CD4-positive, alpha-beta T cell (primary cell): ENCODE results near the gene GPR17. TPM values are rescaled to one million over a fixed set of nuclear protein-coding genes. Genes with fewer than 3 reads are reported as not detected.
A peak's percentile ranks its signal among the peaks of the same experiment; 100 is the strongest.

Experiments used
- ATAC-seq: fragments of 200-7000 bp; cut with Tn5 transposase; one replicate; pipeline ENCODE4 v1.10.0; 2022; ENCODE audit warnings: mild to moderate bottlenecking; ENCODE audit not compliant: poor library complexity
- CTCF ChIA-PET: fragments of 350-600 bp; sonication (Branson Sonifier 250); formaldehyde crosslinking; loops from one replicate; lab custom pipeline; 2021; ENCODE audit warnings: antibody characterized with exemption, inconsistent platforms; lab: Charles Lee
- POLR2A ChIA-PET: fragments of 350-600 bp; sonication (Branson Sonifier 250); formaldehyde crosslinking; loops from one replicate; lab custom pipeline; 2021; ENCODE audit warnings: antibody characterized with exemption, inconsistent platforms; lab: Charles Lee
- DNase-seq, 14 experiments: peaks; one replicate each; pipeline ENCODE4 v3.0.0-alpha.2; 2013 to 2020; ENCODE audit warnings: mixed read lengths in 2 of 14
- H3K27ac ChIP-seq, 2 donors: one replicate each; pipeline versions ENCODE4 v1.5.1 to v1.7.0; 2013; ENCODE audit warnings: low read length in 2 of 2, low read depth in 1 of 2, mild to moderate bottlenecking in 1 of 2
- H3K27me3 ChIP-seq, 2 experiments: 1 replicate in 1 of 2; 2 replicates in 1 of 2; pipeline versions ENCODE4 v1.6.1 to v1.7.0; 2013; ENCODE audit warnings: low read length in 2 of 2, control low read depth in 1 of 2, mild to moderate bottlenecking in 1 of 2, moderate library complexity in 1 of 2; ENCODE audit not compliant: insufficient read depth in 2 of 2, control insufficient read depth in 1 of 2
- H3K36me3 ChIP-seq: one replicate; pipeline ENCODE4 v1.6.1; 2013; ENCODE audit warnings: low read length, control low read depth; ENCODE audit not compliant: insufficient read depth
- H3K4me1 ChIP-seq: one replicate; pipeline ENCODE4 v1.6.1; 2013; ENCODE audit warnings: low read length, control low read depth; ENCODE audit not compliant: insufficient read depth
- H3K4me3 ChIP-seq: one replicate; pipeline ENCODE4 v1.5.1; 2013; ENCODE audit warnings: mild to moderate bottlenecking, low read length, moderate library complexity
- H3K9me3 ChIP-seq, 2 experiments: 1 replicate in 1 of 2; 2 replicates in 1 of 2; pipeline versions ENCODE4 v1.6.1 to v1.7.0; 2013; ENCODE audit warnings: low read length in 2 of 2, mild to moderate bottlenecking in 2 of 2, control low read depth in 1 of 2, moderate library complexity in 1 of 2; ENCODE audit not compliant: control insufficient read depth in 1 of 2, insufficient read depth in 1 of 2
- H3K27ac Mint-ChIP-seq: one replicate; pipeline ENCODE4 v1.8.0; 2020; ENCODE audit warnings: mixed read lengths
- H3K27me3 Mint-ChIP-seq: one replicate; pipeline ENCODE4 v1.8.0; 2021; ENCODE audit warnings: mixed read lengths
- H3K36me3 Mint-ChIP-seq: one replicate; pipeline ENCODE4 v1.8.0; 2021; ENCODE audit warnings: low read depth, mixed read lengths
- H3K4me1 Mint-ChIP-seq: one replicate; pipeline ENCODE4 v1.8.0; 2021; ENCODE audit warnings: low read depth, mixed read lengths
- H3K4me3 Mint-ChIP-seq: one replicate; pipeline ENCODE4 v1.8.0; 2020; ENCODE audit warnings: mild to moderate bottlenecking, mixed read lengths
- H3K9me3 Mint-ChIP-seq: one replicate; pipeline ENCODE4 v1.8.0; 2020; ENCODE audit warnings: mixed read lengths
- intact Hi-C, 2 experiments: fragments of 100-400 bp; cut with DNase I in 1 of 2; cut with micrococcal nuclease in 1 of 2; formaldehyde crosslinking; loops; one replicate each; pipeline versions ENCODE4 v1.15.1 to v1.9.0; 2023 to 2025; cut with DNase I, micrococcal nuclease
- total RNA-seq, 174 experiments: library from RNA in 2 of 174; stranded (reverse) in 2 of 174; gene quantifications; one replicate each; pipeline ENCODE4 v1.2.3 and lab custom pipeline; 2021 to 2026
- TF ChIP-seq, protein P1 (sequence below): fragments of 200-600 bp; IDR thresholded peaks from one replicate; pipeline ENCODE4 v1.8.0; 2022; ENCODE audit warnings: antibody characterized with exemption, mild to moderate bottlenecking

GPR17 gene
- total RNA-seq, 2 experiments from 2014 or later: not detected

DNA sequence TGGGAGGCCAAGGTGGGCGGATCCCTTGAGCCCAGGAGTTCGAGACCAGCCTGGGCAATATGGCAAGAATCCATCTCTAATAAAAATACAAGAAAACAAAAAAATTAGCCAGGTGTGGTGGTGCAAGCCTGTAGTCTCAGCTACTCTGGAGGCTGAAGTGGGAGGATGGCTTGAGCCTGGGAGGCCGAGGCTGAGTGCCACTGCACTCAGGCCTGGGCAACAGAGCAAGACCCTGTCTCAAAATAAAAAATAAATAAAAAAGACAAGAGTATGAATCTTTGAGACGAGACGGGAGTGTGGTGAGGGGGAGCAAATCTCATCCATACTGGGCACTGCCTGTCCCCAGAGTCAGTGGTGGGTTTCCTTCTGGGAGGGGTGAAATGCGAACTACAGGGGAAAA is 12.2 kb downstream of the GPR17 start:
- Mint-ChIP-seq H3K27ac (no peak overlapping the region), H3K4me3 (no peak overlapping the region), H3K4me1 (no peaks in the 10 kb centered on the region), H3K36me3 (no peaks in the 10 kb centered on the region), H3K9me3 (no peaks in the 10 kb centered on the region), H3K27me3 (peaks cover 31% of the 10 kb centered on the region)
- H3K27me3 ChIP-seq: peaks cover 8% of the 10 kb centered on the region in 2 experiments
- H3K4me3 ChIP-seq: no peak overlapping the region
- ChIA-PET CTCF (no interaction called here), POLR2A (no interaction called here)
- H3K4me1 ChIP-seq: no peaks in the 10 kb centered on the region
- TF ChIP-seq, protein P1, sequence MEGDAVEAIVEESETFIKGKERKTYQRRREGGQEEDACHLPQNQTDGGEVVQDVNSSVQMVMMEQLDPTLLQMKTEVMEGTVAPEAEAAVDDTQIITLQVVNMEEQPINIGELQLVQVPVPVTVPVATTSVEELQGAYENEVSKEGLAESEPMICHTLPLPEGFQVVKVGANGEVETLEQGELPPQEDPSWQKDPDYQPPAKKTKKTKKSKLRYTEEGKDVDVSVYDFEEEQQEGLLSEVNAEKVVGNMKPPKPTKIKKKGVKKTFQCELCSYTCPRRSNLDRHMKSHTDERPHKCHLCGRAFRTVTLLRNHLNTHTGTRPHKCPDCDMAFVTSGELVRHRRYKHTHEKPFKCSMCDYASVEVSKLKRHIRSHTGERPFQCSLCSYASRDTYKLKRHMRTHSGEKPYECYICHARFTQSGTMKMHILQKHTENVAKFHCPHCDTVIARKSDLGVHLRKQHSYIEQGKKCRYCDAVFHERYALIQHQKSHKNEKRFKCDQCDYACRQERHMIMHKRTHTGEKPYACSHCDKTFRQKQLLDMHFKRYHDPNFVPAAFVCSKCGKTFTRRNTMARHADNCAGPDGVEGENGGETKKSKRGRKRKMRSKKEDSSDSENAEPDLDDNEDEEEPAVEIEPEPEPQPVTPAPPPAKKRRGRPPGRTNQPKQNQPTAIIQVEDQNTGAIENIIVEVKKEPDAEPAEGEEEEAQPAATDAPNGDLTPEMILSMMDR: no peak
- peaks cover 0 to 8% of the 10 kb centered on the region in 2 experiments for H3K9me3 ChIP-seq
- no peak overlapping the region for H3K27ac ChIP-seq
- no peak for ATAC-seq
- DNase-seq: no peak
- intact Hi-C loops: no loop called here
- H3K36me3 ChIP-seq: no peaks in the 10 kb centered on the region

DNA sequence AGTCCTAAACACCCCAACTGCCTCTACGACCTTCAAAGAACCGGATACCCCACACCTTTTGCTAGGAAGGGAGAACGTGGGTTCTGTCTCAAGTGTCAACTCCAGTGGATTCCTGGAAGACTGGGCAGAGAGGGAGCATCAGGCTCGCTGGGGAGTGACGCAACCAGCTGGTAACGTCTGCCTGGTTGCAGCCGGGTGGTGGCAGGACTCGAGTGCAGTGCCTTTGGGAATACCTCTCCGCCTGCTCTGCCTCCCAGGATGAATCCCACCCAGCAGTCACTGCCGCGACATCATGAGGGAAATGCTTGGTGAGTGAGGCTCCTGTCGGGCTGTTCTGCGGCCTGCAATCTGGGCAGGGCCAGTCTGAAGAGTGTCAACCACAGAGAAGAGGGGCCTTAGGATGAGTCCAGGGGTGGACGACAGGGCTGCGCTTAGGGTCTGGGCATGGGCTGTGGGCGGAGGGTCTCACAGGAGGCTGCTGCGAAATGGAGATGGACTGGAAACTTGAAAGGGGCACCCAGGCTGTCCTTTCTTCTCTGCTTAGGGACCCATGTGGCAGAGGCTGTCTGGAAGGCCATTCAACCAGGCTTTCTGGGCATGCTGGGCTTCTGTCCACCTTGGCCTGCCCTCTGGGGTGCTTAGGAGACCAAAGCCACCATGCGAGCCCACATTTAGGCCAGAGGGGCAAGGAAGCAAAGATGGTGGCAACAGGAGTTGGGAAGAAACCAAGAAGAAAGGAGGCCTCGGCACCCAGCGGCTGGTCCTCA is 12.9 kb downstream of the GPR17 start:
- H3K9me3 Mint-ChIP-seq: no peaks in the 10 kb centered on the region
- peaks cover 0 to 8% of the 10 kb centered on the region in 2 experiments for H3K9me3 ChIP-seq
- no peak overlapping the region for H3K27ac ChIP-seq
- CTCF ChIA-PET: no interaction called here
- intact Hi-C loops: no loop called here
- no peaks in the 10 kb centered on the region for H3K4me1 ChIP-seq
- no peaks in the 10 kb centered on the region for H3K36me3 Mint-ChIP-seq
- H3K4me1 Mint-ChIP-seq: no peaks in the 10 kb centered on the region
- H3K27me3 ChIP-seq: peaks cover 11 to 14% of the 10 kb centered on the region in 2 experiments
- no peaks in the 10 kb centered on the region for H3K36me3 ChIP-seq
- no peak overlapping the region for H3K27ac Mint-ChIP-seq
- peak in 1 of 14 experiments; percentile 3 for DNase-seq
- no peak overlapping the region for H3K4me3 ChIP-seq
- TF ChIP-seq, protein P1: no peak
- no peak overlapping the region for H3K4me3 Mint-ChIP-seq
- POLR2A ChIA-PET: no interaction called here
- peaks cover 38% of the 10 kb centered on the region for H3K27me3 Mint-ChIP-seq
- ATAC-seq: no peak

DNA sequence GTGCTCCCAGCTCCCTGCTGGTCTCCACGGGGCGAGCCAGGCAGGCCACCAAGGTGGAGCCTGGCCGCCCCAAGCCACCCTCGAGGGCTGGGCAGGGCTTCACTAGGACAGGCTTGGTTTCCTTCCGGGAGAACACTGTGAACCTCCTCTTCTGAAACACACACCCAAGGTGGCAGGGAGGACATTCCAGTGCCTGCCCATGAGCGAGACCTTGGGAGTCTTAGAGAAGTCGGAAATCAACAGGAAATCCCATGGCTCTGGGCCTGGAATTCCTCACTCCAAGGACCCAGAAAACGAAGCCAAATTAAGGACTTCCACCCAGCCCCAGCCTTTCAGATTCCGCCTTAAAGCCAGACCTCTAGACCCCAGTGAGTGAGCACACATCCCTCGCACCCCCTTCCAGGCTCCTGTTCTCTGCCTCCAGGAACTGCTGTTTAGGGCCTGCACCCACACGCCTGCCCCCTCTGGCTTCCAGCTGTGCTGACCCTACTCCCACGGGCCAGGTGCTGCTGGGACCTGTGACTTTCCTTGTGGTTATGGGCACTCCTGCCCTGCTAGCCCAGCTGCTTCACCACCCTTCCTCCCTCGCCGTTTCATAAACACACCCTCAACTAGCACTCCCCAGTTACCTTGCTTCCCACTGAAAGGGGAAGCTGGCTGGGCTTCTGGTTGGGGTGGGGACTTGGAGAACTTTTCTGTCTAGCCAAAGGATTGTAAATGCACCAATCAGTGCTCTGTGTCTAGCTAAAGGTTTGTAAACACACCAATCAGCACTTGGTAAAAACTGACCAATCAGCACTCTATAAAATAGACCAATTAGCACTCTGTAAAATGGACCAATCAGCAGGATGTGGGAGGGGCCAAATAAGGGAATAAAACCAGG is 13.7 kb downstream of the GPR17 start:
- ChIA-PET CTCF (no interaction called here), POLR2A (no interaction called here)
- Mint-ChIP-seq H3K27me3 (peaks cover 39% of the 10 kb centered on the region), H3K4me3 (no peak overlapping the region), H3K9me3 (no peaks in the 10 kb centered on the region), H3K36me3 (no peaks in the 10 kb centered on the region), H3K27ac (no peak overlapping the region), H3K4me1 (no peaks in the 10 kb centered on the region)
- peaks cover 16% of the 10 kb centered on the region in 2 experiments for H3K27me3 ChIP-seq
- H3K9me3 ChIP-seq: peaks cover 0 to 8% of the 10 kb centered on the region in 2 experiments
- no peak overlapping the region for H3K4me3 ChIP-seq
- no peak overlapping the region for H3K27ac ChIP-seq
- intact Hi-C loops: no loop called here
- no peaks in the 10 kb centered on the region for H3K36me3 ChIP-seq
- TF ChIP-seq, protein P1: no peak
- ATAC-seq: no peak
- peaks cover 2% of the 10 kb centered on the region for H3K4me1 ChIP-seq
- no peak for DNase-seq
